CD4-positive, alpha-beta T cell (primary cell): Measurements from ENCODE around the gene COA1. TPM values are rescaled to one million over a fixed set of nuclear protein-coding genes. Genes with fewer than 3 reads are reported as not detected.

Experiments
- ATAC-seq: fragments of 200-7000 bp; cut with Tn5 transposase; one replicate; pipeline ENCODE4 v1.10.0; 2022; ENCODE audit warnings: mild to moderate bottlenecking; ENCODE audit not compliant: poor library complexity
- CTCF ChIA-PET: fragments of 350-600 bp; sonication (Branson Sonifier 250); formaldehyde crosslinking; loops from one replicate; lab custom pipeline; 2021; ENCODE audit warnings: antibody characterized with exemption, inconsistent platforms; lab: Charles Lee
- POLR2A ChIA-PET: fragments of 350-600 bp; sonication (Branson Sonifier 250); formaldehyde crosslinking; loops from one replicate; lab custom pipeline; 2021; ENCODE audit warnings: antibody characterized with exemption, inconsistent platforms; lab: Charles Lee
- DNase-seq, 14 experiments: peaks; one replicate each; pipeline ENCODE4 v3.0.0-alpha.2; 2013 to 2020; ENCODE audit warnings: mixed read lengths in 2 of 14
- H3K27ac ChIP-seq, 2 donors: one replicate each; pipeline versions ENCODE4 v1.5.1 to v1.7.0; 2013; ENCODE audit warnings: low read length in 2 of 2, low read depth in 1 of 2, mild to moderate bottlenecking in 1 of 2
- H3K27me3 ChIP-seq, 2 experiments: 1 replicate in 1 of 2; 2 replicates in 1 of 2; pipeline versions ENCODE4 v1.6.1 to v1.7.0; 2013; ENCODE audit warnings: low read length in 2 of 2, control low read depth in 1 of 2, mild to moderate bottlenecking in 1 of 2, moderate library complexity in 1 of 2; ENCODE audit not compliant: insufficient read depth in 2 of 2, control insufficient read depth in 1 of 2
- H3K36me3 ChIP-seq: one replicate; pipeline ENCODE4 v1.6.1; 2013; ENCODE audit warnings: low read length, control low read depth; ENCODE audit not compliant: insufficient read depth
- H3K4me1 ChIP-seq: one replicate; pipeline ENCODE4 v1.6.1; 2013; ENCODE audit warnings: low read length, control low read depth; ENCODE audit not compliant: insufficient read depth
- H3K4me3 ChIP-seq: one replicate; pipeline ENCODE4 v1.5.1; 2013; ENCODE audit warnings: mild to moderate bottlenecking, low read length, moderate library complexity
- H3K9me3 ChIP-seq, 2 experiments: 1 replicate in 1 of 2; 2 replicates in 1 of 2; pipeline versions ENCODE4 v1.6.1 to v1.7.0; 2013; ENCODE audit warnings: low read length in 2 of 2, mild to moderate bottlenecking in 2 of 2, control low read depth in 1 of 2, moderate library complexity in 1 of 2; ENCODE audit not compliant: control insufficient read depth in 1 of 2, insufficient read depth in 1 of 2
- H3K27ac Mint-ChIP-seq: one replicate; pipeline ENCODE4 v1.8.0; 2020; ENCODE audit warnings: mixed read lengths
- H3K27me3 Mint-ChIP-seq: one replicate; pipeline ENCODE4 v1.8.0; 2021; ENCODE audit warnings: mixed read lengths
- H3K36me3 Mint-ChIP-seq: one replicate; pipeline ENCODE4 v1.8.0; 2021; ENCODE audit warnings: low read depth, mixed read lengths
- H3K4me1 Mint-ChIP-seq: one replicate; pipeline ENCODE4 v1.8.0; 2021; ENCODE audit warnings: low read depth, mixed read lengths
- H3K4me3 Mint-ChIP-seq: one replicate; pipeline ENCODE4 v1.8.0; 2020; ENCODE audit warnings: mild to moderate bottlenecking, mixed read lengths
- H3K9me3 Mint-ChIP-seq: one replicate; pipeline ENCODE4 v1.8.0; 2020; ENCODE audit warnings: mixed read lengths
- intact Hi-C, 2 experiments: fragments of 100-400 bp; cut with DNase I in 1 of 2; cut with micrococcal nuclease in 1 of 2; formaldehyde crosslinking; loops; one replicate each; pipeline versions ENCODE4 v1.15.1 to v1.9.0; 2023 to 2025; cut with DNase I, micrococcal nuclease
- total RNA-seq, 174 experiments: library from RNA in 2 of 174; stranded (reverse) in 2 of 174; gene quantifications; one replicate each; pipeline ENCODE4 v1.2.3 and lab custom pipeline; 2021 to 2026
- TF ChIP-seq, protein P1 (sequence below): fragments of 200-600 bp; IDR thresholded peaks from one replicate; pipeline ENCODE4 v1.8.0; 2022; ENCODE audit warnings: antibody characterized with exemption, mild to moderate bottlenecking

Gene COA1
- total RNA-seq, 2 experiments from 2014 or later = 78.9 to 80.7 TPM

DNA sequence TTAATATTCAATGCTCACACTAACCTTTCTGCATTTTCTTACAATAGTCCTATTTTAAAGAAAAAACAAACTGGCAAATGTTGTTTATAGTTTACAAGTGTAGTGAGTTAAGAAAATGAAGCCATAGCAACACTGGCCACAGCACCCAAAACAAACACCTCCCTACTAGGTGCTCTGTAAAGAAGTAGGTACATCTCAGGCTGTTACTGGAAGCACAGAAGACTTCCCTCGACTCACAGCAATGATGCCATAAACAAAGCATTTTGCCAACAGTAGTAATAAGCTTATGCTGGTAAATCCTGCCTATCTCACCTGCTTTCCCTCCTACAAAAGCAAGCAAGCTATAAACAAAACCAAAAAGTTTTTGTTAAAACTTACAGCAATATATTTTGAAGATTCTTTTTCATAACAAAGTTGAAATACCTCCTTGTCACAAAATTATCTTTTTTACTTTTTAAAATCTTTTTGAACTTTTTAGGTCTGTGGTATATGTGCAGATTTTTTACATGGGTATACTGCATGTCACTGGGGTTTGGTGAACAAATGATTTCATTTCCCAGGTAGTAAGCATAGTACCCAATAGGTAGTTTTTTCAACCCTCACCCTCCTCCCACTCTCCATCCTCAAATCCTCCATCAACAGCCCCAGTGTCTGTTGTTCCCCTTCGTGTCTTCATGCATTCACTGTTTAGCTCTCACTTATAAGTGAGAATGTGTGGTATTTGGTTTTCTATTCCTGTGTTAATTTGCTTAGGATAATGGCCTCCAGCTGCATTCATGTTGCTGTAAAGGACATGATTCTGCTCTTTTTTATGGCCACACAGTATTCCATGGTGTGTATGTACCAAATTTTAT lies 28.4 kb downstream of the COA1 start:
- H3K4me1 Mint-ChIP-seq = peaks cover 65% of the 10 kb centered on the region
- H3K27me3 Mint-ChIP-seq = no peaks in the 10 kb centered on the region
- H3K4me3 ChIP-seq = no peak overlapping the region
- H3K27ac ChIP-seq = no peak overlapping the region
- H3K9me3 ChIP-seq = no peaks in the 10 kb centered on the region
- peaks cover 12% of the 10 kb centered on the region for H3K36me3 ChIP-seq
- peak overlapping the region; percentile 66 for H3K27ac Mint-ChIP-seq
- no peaks in the 10 kb centered on the region for H3K27me3 ChIP-seq
- ChIA-PET POLR2A (interaction anchor here (1.0 to 5.6 kb wide), 10 partner anchors 22 to 116 kb away, joined by 3 to 254 read pairs (median 4); partner anchors contain the start of gene STK17A), CTCF (interaction anchor here (1.2 to 6.6 kb wide), 23 partner anchors 10 to 138 kb away, joined by 3 to 323 read pairs (median 6); partner anchors contain the start of genes COA1 and STK17A)
- ATAC-seq (peak; percentile 16), DNase-seq (peak in 1 of 14 experiments; percentile 21)
- TF ChIP-seq, protein P1, sequence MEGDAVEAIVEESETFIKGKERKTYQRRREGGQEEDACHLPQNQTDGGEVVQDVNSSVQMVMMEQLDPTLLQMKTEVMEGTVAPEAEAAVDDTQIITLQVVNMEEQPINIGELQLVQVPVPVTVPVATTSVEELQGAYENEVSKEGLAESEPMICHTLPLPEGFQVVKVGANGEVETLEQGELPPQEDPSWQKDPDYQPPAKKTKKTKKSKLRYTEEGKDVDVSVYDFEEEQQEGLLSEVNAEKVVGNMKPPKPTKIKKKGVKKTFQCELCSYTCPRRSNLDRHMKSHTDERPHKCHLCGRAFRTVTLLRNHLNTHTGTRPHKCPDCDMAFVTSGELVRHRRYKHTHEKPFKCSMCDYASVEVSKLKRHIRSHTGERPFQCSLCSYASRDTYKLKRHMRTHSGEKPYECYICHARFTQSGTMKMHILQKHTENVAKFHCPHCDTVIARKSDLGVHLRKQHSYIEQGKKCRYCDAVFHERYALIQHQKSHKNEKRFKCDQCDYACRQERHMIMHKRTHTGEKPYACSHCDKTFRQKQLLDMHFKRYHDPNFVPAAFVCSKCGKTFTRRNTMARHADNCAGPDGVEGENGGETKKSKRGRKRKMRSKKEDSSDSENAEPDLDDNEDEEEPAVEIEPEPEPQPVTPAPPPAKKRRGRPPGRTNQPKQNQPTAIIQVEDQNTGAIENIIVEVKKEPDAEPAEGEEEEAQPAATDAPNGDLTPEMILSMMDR = no peak
- intact Hi-C loops = loop anchor here (1.0 to 2.0 kb wide), 5 partner anchors 20 to 138 kb away; no protein-coding TSS in a partner anchor
- H3K9me3 Mint-ChIP-seq = no peaks in the 10 kb centered on the region
- H3K36me3 Mint-ChIP-seq = peaks cover 5% of the 10 kb centered on the region
- H3K4me3 Mint-ChIP-seq = no peak overlapping the region
- peaks cover 10% of the 10 kb centered on the region for H3K4me1 ChIP-seq

DNA sequence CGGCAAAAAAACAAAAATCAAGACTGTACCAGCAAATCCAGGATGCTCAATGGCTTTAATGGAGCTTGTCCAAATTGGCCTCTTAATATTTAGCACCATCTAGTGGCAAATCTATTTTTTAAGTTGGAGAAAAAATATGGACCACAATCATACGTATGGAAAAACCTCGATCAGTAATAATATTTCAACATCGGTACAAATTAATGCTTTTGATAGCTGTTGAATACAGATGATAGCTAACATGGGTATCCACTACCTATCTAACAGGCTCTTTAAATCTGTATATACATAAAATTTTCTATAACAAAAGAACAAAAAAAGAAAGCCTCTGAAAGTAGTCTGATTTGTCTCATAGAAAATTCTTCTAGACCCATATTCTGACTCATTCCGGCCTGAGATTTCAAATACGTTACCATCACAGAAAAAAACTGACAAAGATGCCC lies 29.2 kb downstream of the COA1 start:
- ChIA-PET CTCF (interaction anchor here (0.6 to 6.6 kb wide), 34 partner anchors 9 to 1759 kb away, joined by 3 to 323 read pairs (median 4); partner anchors contain the start of genes COA1 and STK17A), POLR2A (interaction anchor here (0.6 to 5.6 kb wide), 19 partner anchors 20 to 785 kb away, joined by 3 to 254 read pairs (median 4); partner anchors contain the start of gene STK17A)
- peak overlapping the region in 1 of 2 donors; percentile 4 for H3K27ac ChIP-seq
- H3K4me3 ChIP-seq = no peak overlapping the region
- no peaks in the 10 kb centered on the region for H3K36me3 Mint-ChIP-seq
- intact Hi-C loops = loop anchor here (1.0 to 2.0 kb wide), 5 partner anchors 21 to 139 kb away; no protein-coding TSS in a partner anchor
- H3K36me3 ChIP-seq = peaks cover 5% of the 10 kb centered on the region
- ATAC-seq (peak; percentile 76), DNase-seq (peak in 3 of 14 experiments; percentile 77 to 80 (median 80))
- peak overlapping the region; percentile 66 for H3K27ac Mint-ChIP-seq
- H3K4me1 ChIP-seq = peaks cover 6% of the 10 kb centered on the region
- peaks cover 58% of the 10 kb centered on the region for H3K4me1 Mint-ChIP-seq
- peak overlapping the region; percentile 52 for H3K4me3 Mint-ChIP-seq
- H3K27me3 Mint-ChIP-seq = no peaks in the 10 kb centered on the region
- TF ChIP-seq, protein P1 = peak; percentile 83
- no peaks in the 10 kb centered on the region for H3K9me3 ChIP-seq
- no peaks in the 10 kb centered on the region for H3K9me3 Mint-ChIP-seq
- H3K27me3 ChIP-seq = no peaks in the 10 kb centered on the region

GRCh38 chr7:43698460-43699255 lies 30.7 kb downstream of the COA1 start:
- peak overlapping the region; percentile 32 for H3K4me3 Mint-ChIP-seq

More at GRCh38 chr7:43698460-43699255, 30.7 kb downstream of the COA1 start:
- Histone ChIP-seq H3K27ac (no peak overlapping the region), H3K27me3 (no peaks in the 10 kb centered on the region), H3K4me1 (peaks cover 3% of the 10 kb centered on the region), H3K36me3 (no peaks in the 10 kb centered on the region), H3K4me3 (no peak overlapping the region), H3K9me3 (no peaks in the 10 kb centered on the region)
- ChIA-PET POLR2A (interaction anchor here (1.5 to 5.6 kb wide), 6 partner anchors 18 to 114 kb away, joined by 3 to 254 read pairs (median 15); partner anchors contain the start of gene STK17A), CTCF (interaction anchor here (0.8 to 6.6 kb wide), 9 partner anchors 7 to 141 kb away, joined by 3 to 323 read pairs (median 7); partner anchors contain the start of gene STK17A)
- DNase-seq (no peak), ATAC-seq (no peak)
- Mint-ChIP-seq H3K9me3 (no peaks in the 10 kb centered on the region), H3K27ac (peak overlapping the region; percentile 66), H3K27me3 (no peaks in the 10 kb centered on the region), H3K36me3 (no peaks in the 10 kb centered on the region), H3K4me1 (peaks cover 43% of the 10 kb centered on the region)
- intact Hi-C loops = loop anchor here in 1 of 2 experiments (5.0 kb wide), 1 partner anchor 71 kb away; no protein-coding TSS in a partner anchor
- TF ChIP-seq, protein P1 = no peak
